K562 (cell line): ENCODE measurements around the gene SAMD4A. TPM values are rescaled to one million over a fixed set of nuclear protein-coding genes. Genes with fewer than 3 reads are reported as not detected.

Source experiments
- ATAC-seq: fragments of 200-7000 bp; cut with Tn5 transposase; 3 replicates; pipeline ENCODE4 v1.9.1; 2020; ENCODE audit warnings: moderate library complexity
- BruUV-seq: library from RNA; stranded (reverse); fragments of 400-500 nt; replicated peaks from 2 replicates; lab custom pipeline; 2021; lab: Mats Ljungman, UMichigan
- CTCF ChIA-PET: fragments of 300-600 bp; formaldehyde crosslinking; extraction: SDS; loops from one replicate; lab custom pipeline; 2021; ENCODE audit warnings: low intra/inter-chr PET ratio; lab: Yijun Ruan, JAX
- POLR2A ChIA-PET: fragments of 300-600, 350-650 bp; sonication (Branson Sonifier 250); formaldehyde crosslinking; extraction: SDS; loops from one replicate; lab custom pipeline; 2021; ENCODE audit warnings: antibody characterized with exemption, inconsistent platforms; lab: Yijun Ruan, JAX
- DNase-seq, 4 experiments: peaks; one replicate each; pipeline versions ENCODE4 v3.0.0 to v3.0.0-alpha.2; 2011 to 2018; ENCODE audit warnings: low spot score in 3 of 4, mixed read lengths in 3 of 4; ENCODE audit errors: extremely low read depth in 1 of 4
- FAIRE-seq: peaks from 2 replicates; lab custom pipeline; 2011; peaks lifted over from hg19 to GRCh38; lab: Jason Lieb, UNC
- H2AFZ ChIP-seq: 2 replicates; pipeline ENCODE4 v1.6.0; 2011; ENCODE audit warnings: low read depth, low read length, control low read depth, inconsistent platforms
- H3K27ac ChIP-seq: fragments of 200-600 bp; 3 replicates; pipeline ENCODE4 v1.8.0; 2011; ENCODE audit warnings: low read depth, mild to moderate bottlenecking, control low read depth, inconsistent platforms, low read length, moderate library complexity, mixed read lengths; ENCODE audit errors: extremely low read depth
- H3K27me3 ChIP-seq, 2 experiments: fragments of 300-600 bp in 1 of 2; 2 replicates in 1 of 2; 3 replicates in 1 of 2; pipeline versions ENCODE4 v1.6.0 to v1.8.0; 2011; ENCODE audit warnings: inconsistent platforms in 2 of 2, low read length in 2 of 2, mild to moderate bottlenecking in 1 of 2, mixed read lengths in 1 of 2, moderate library complexity in 1 of 2; ENCODE audit not compliant: control insufficient read depth in 2 of 2, insufficient read depth in 2 of 2
- H3K36me3 ChIP-seq: fragments of 300-600 bp; 3 replicates; pipeline ENCODE4 v1.8.0; 2011; ENCODE audit warnings: mild to moderate bottlenecking, low read length, inconsistent platforms; ENCODE audit not compliant: control insufficient read depth, insufficient read depth
- H3K4me1 ChIP-seq, 2 experiments: fragments of 200-600 bp in 1 of 2; replicated peaks in 1 of 2; 2 replicates in 1 of 2; 3 replicates in 1 of 2; pipeline versions ENCODE4 v1.5.1 to v1.8.0; 2011; ENCODE audit warnings: inconsistent platforms in 2 of 2, low read length in 2 of 2, mild to moderate bottlenecking in 1 of 2, mixed read lengths in 1 of 2, moderate library complexity in 1 of 2; ENCODE audit not compliant: control insufficient read depth in 2 of 2, insufficient read depth in 2 of 2
- H3K4me2 ChIP-seq: 2 replicates; pipeline ENCODE4 v1.6.1; 2011; ENCODE audit warnings: low read length, control low read depth, inconsistent platforms, mixed read lengths; ENCODE audit not compliant: insufficient read depth
- H3K4me3 ChIP-seq: fragments of 200-600 bp; sonication (generic), shearing (Covaris generic); 2 replicates; pipeline ENCODE4 v1.5.1; 2016; ENCODE audit warnings: control low read depth, inconsistent platforms
- H3K79me2 ChIP-seq: fragments of 200-600 bp; 3 replicates; pipeline ENCODE4 v1.8.0; 2011; ENCODE audit warnings: low read length, inconsistent platforms; ENCODE audit not compliant: control insufficient read depth, insufficient read depth
- H3K9ac ChIP-seq, 2 experiments: 2 replicates each; pipeline versions ENCODE4 v1.6.0 to v1.6.1; 2011; ENCODE audit warnings: low read depth in 2 of 2, low read length in 2 of 2, control low read depth in 1 of 2, inconsistent platforms in 1 of 2, mild to moderate bottlenecking in 1 of 2, mixed read lengths in 1 of 2; ENCODE audit not compliant: insufficient read depth in 1 of 2
- H3K9me1 ChIP-seq: one replicate; pipeline ENCODE4 v1.6.0; 2011; ENCODE audit warnings: inconsistent platforms, mild to moderate bottlenecking, low read length, moderate library complexity; ENCODE audit not compliant: control insufficient read depth, insufficient read depth
- H3K9me3 ChIP-seq: replicated peaks from 2 replicates; pipeline ENCODE4 v1.5.1; 2011; ENCODE audit warnings: low read depth, low read length, inconsistent platforms; ENCODE audit not compliant: control insufficient read depth, insufficient read depth
- H4K20me1 ChIP-seq: replicated peaks from 2 replicates; pipeline ENCODE4 v1.6.1; 2011; ENCODE audit warnings: low read length, inconsistent platforms, mixed read lengths; ENCODE audit not compliant: control insufficient read depth, insufficient read depth
- EWSR1 ChIP-seq: fragments of 450-650 bp; IDR thresholded peaks from 2 replicates; pipeline ENCODE4 v1.6.1; 2018; ENCODE audit warnings: borderline replicate concordance, mild to moderate bottlenecking, low read depth, moderate library complexity; ENCODE audit not compliant: partially characterized antibody
- HDAC3 ChIP-seq: fragments of 450-650 bp; IDR thresholded peaks from 2 replicates; pipeline ENCODE4 v1.6.1; 2018; ENCODE audit warnings: borderline replicate concordance, mild to moderate bottlenecking, moderate library complexity; ENCODE audit not compliant: partially characterized antibody
- ZNF561 ChIP-seq: fragments of 450-650 bp; formaldehyde crosslinking; conservative IDR thresholded peaks from 2 replicates; pipeline ENCODE4 v1.4.0; 2020; ENCODE audit warnings: mild to moderate bottlenecking, moderate library complexity
- WGBS: fragments of 100-300 bp; shearing (Covaris generic); methylation state at CpG from one replicate; pipeline ENCODE4 v1.1.6; 2016; ENCODE audit warnings: low coverage, mixed read lengths; ENCODE audit not compliant: insufficient coverage; ENCODE audit errors: missing lambda C conversion rate; 5-methylcytosine and 5-hydroxymethylcytosine counted together
- in situ Hi-C: fragments of 300-500 bp; cut with MboI; formaldehyde crosslinking; loops from 4 replicates; pipeline ENCODE4 v1.15.0; 2018; ENCODE audit warnings: inconsistent platforms, mixed read lengths
- intact Hi-C: fragments of 100-400 bp; cut with micrococcal nuclease; formaldehyde crosslinking; loops from 2 replicates; pipeline ENCODE4 v1.14.2; 2022
- polyA plus RNA-seq, 8 experiments: library from polyadenylated mRNA; depleted of rRNA in 4 of 8; stranded (reverse) in 5 of 8; unstranded in 3 of 8; fragments of >200 nt; fragmentation: Nextera tagmentation in 2 of 8; fragmentation: Illumina TruSeq in 1 of 8; extraction: Ambion mirVana in 2 of 8; extraction: Trizol in 1 of 8; gene quantifications; 2 replicates each; pipeline versions ENCODE4 v1.2.1 to v1.2.3, GENCODE V29; 2011 to 2014; ENCODE audit warnings: inconsistent platforms in 1 of 8, missing spikeins in 1 of 8
- total RNA-seq, 7 experiments: library from RNA; depleted of rRNA in 6 of 7; stranded (reverse); fragments of >200 nt in 6 of 7; fragmentation: Illumina TruSeq in 2 of 7; extraction: Trizol in 2 of 7; gene quantifications; 2 replicates each; pipeline versions ENCODE4 v1.2.1 to v1.2.3, GENCODE V29; 2011 to 2021; ENCODE audit warnings: low replicate concordance in 1 of 7

SAMD4A gene
- total and polyA plus RNA-seq, 9 of the 15 experiments (the other 6 are each of a cell fraction or from before 2014, with no cell fraction given) = 0.66 to 6.8 (median 3.3) TPM

GRCh38 chr14:54690887-54691286, 124.0 kb downstream of the SAMD4A start:
- in situ Hi-C loops = no loop called here
- Histone ChIP-seq H3K79me2 (peaks cover 10% of the 10 kb centered on the region; the same call in 2 of the 3 replicates), H2AFZ (no peak overlapping the region), H3K27ac (no peak overlapping the region)
- POLR2A ChIA-PET = interaction anchor here (0.5 to 0.9 kb wide), 2 partner anchors 123 to 129 kb away, joined by 3 read pairs; no protein-coding TSS in a partner anchor
- FAIRE-seq (no peak), ATAC-seq (no peak; the same call in 2 of the 3 replicates)
- 100% methylated on average over 2 of the region's 2 CpGs for WGBS
- no peak for TF ChIP-seq HDAC3
- no peak for TF ChIP-seq ZNF561 (CRISPR knock-in tag)
- no peak for TF ChIP-seq EWSR1
- TF ChIP-seq, all 486 proteins: peak for 0
- CTCF ChIA-PET = interaction anchor here (0.8 to 1.6 kb wide), 3 partner anchors 82 to 126 kb away, joined by 3 to 8 read pairs (median 4); no protein-coding TSS in a partner anchor
- Histone ChIP-seq H3K9me1 (no peaks in the 10 kb centered on the region), H3K9me3 (no peaks in the 10 kb centered on the region), H3K36me3 (peaks cover 6% of the 10 kb centered on the region; the same call in 2 of the 3 replicates), H3K4me2 (no peak overlapping the region), H3K27me3 (no peaks in the 10 kb centered on the region), H3K4me3 (no peak overlapping the region), H3K9ac (no peak overlapping the region), H3K4me1 (peaks cover 0 to 6% of the 10 kb centered on the region in 2 experiments; a peak in 2 of 5 replicates), H4K20me1 (0 out of 2 replicates have a peak, but pooled peaks cover 3% of the 10 kb centered on the region)
- intact Hi-C loops = loop anchor here (1.0 to 10.0 kb wide), 3 partner anchors 81 to 326 kb away; no protein-coding TSS in a partner anchor
- DNase-seq = no peak
- BruUV-seq = no TSS peak
